ENCODE results near the gene CCDC175.

CCDC175 gene

GRCh38 chr14:59455411-59455810 is 121.2 kb downstream of the CCDC175 start:
- no peak for TF ChIP-seq ZNF274 (IDR thresholded peaks at IDR 0.05; ENCODE audit: low read depth, low read length)

More at GRCh38 chr14:59455411-59455810, 121.2 kb downstream of the CCDC175 start:
- H3K4me3 ChIP-seq (ENCODE audit: low read length), result no peak overlapping the region

All from GM08714 (cell line).